HEK293 (cell line): ENCODE results near the gene EYA3.

Experiments
- CTCF ChIA-PET: fragments of 350-600 bp; formaldehyde crosslinking; extraction: SDS; loops from one replicate; lab custom pipeline; 2021; ENCODE audit warnings: antibody characterized with exemption; lab: Yijun Ruan, JAX
- POLR2A ChIA-PET: fragments of 300-600 bp; formaldehyde crosslinking; extraction: SDS; loops from one replicate; lab custom pipeline; 2020; ENCODE audit warnings: antibody characterized with exemption, inconsistent platforms; lab: Yijun Ruan, JAX
- H3K27ac ChIP-seq: fragments of 200-500 bp; sonication (Bioruptor generic); 2 replicates; pipeline ENCODE4 v1.5.1; 2014; ENCODE audit warnings: low read depth, low read length, control low read depth, inconsistent platforms; ENCODE audit errors: extremely low read depth
- H3K36me3 ChIP-seq, 2 experiments: fragments of 200-500 bp in 1 of 2; sonication (Bioruptor generic) in 1 of 2; 1 replicate in 1 of 2; 2 replicates in 1 of 2; pipeline ENCODE4 v1.5.1; 2014 to 2017; ENCODE audit warnings: inconsistent platforms in 2 of 2, low read length in 2 of 2; ENCODE audit not compliant: control insufficient read depth in 2 of 2, insufficient read depth in 1 of 2
- H3K4me1 ChIP-seq: fragments of 200-500 bp; sonication (Bioruptor generic); 2 replicates; pipeline ENCODE4 v1.5.1; 2014; ENCODE audit warnings: mild to moderate bottlenecking, low read length, inconsistent platforms; ENCODE audit not compliant: control insufficient read depth, insufficient read depth
- H3K4me3 ChIP-seq: 2 replicates; pipeline ENCODE4 v1.5.1; 2011; ENCODE audit warnings: low read depth, mild to moderate bottlenecking, control low read depth, low read length, moderate library complexity
- H3K9me3 ChIP-seq: fragments of 200-500 bp; sonication (Bioruptor generic); 2 replicates; pipeline ENCODE4 v1.5.1; 2014; ENCODE audit warnings: low read depth, low read length, inconsistent platforms; ENCODE audit not compliant: control insufficient read depth, insufficient read depth
- BCL11B ChIP-seq: fragments of 450-650 bp; formaldehyde crosslinking; IDR thresholded peaks from 2 replicates; pipeline ENCODE4 v1.5.1; 2016; ENCODE audit warnings: low read depth, missing biosample characterization, missing genetic modification characterization
- CTCF ChIP-seq: fragments of 450-650 bp; formaldehyde crosslinking; IDR thresholded peaks from 2 replicates; pipeline ENCODE4 v1.5.1; 2016; ENCODE audit warnings: missing biosample characterization, missing genetic modification characterization
- ELK4 ChIP-seq: IDR thresholded peaks from 2 replicates; pipeline ENCODE4 v1.6.1; 2011; ENCODE audit warnings: mild to moderate bottlenecking, low read depth, low read length, borderline replicate concordance
- HOXA7 ChIP-seq: sonication (generic); formaldehyde crosslinking; IDR thresholded peaks from 2 replicates; pipeline ENCODE4 v1.8.1; 2022; ENCODE audit warnings: missing genetic modification reagents, borderline replicate concordance
- HOXD13 ChIP-seq: sonication (generic); formaldehyde crosslinking; IDR thresholded peaks from 2 replicates; pipeline ENCODE4 v1.8.0; 2022; ENCODE audit warnings: missing genetic modification reagents, borderline replicate concordance
- PRDM1 ChIP-seq: fragments of 450-650 bp; formaldehyde crosslinking; IDR thresholded peaks from 2 replicates; pipeline ENCODE4; 2016; ENCODE audit warnings: missing biosample characterization, missing genetic modification characterization
- PRDM10 ChIP-seq: fragments of 450-650 bp; formaldehyde crosslinking; IDR thresholded peaks from 2 replicates; pipeline ENCODE4 v1.5.1; 2016; ENCODE audit warnings: missing biosample characterization, missing genetic modification characterization
- YY1 ChIP-seq: fragments of 450-650 bp; formaldehyde crosslinking; IDR thresholded peaks from 2 replicates; pipeline ENCODE4 v1.5.1; 2018; ENCODE audit warnings: missing biosample characterization, missing genetic modification characterization
- YY2 ChIP-seq: fragments of 450-650 bp; formaldehyde crosslinking; IDR thresholded peaks from 2 replicates; pipeline ENCODE4 v1.5.1; 2016; ENCODE audit warnings: missing biosample characterization, missing genetic modification characterization
- ZFP3 ChIP-seq: fragments of 450-650 bp; formaldehyde crosslinking; IDR thresholded peaks from 2 replicates; pipeline ENCODE4 v1.5.1; 2016; ENCODE audit warnings: low read depth, missing biosample characterization, missing genetic modification characterization
- ZNF146 ChIP-seq: fragments of 450-650 bp; formaldehyde crosslinking; IDR thresholded peaks from 2 replicates; pipeline ENCODE4 v1.5.1; 2016; ENCODE audit warnings: missing biosample characterization, missing genetic modification characterization
- ZNF157 ChIP-seq: fragments of 450-650 bp; formaldehyde crosslinking; IDR thresholded peaks from 2 replicates; pipeline ENCODE4 v1.5.1; 2016; ENCODE audit warnings: missing biosample characterization, missing genetic modification characterization
- ZNF202 ChIP-seq: fragments of 450-650 bp; formaldehyde crosslinking; IDR thresholded peaks from 2 replicates; pipeline ENCODE4 v1.5.1; 2016; ENCODE audit warnings: missing biosample characterization, missing genetic modification characterization, borderline replicate concordance
- ZNF221 ChIP-seq: fragments of 450-650 bp; formaldehyde crosslinking; IDR thresholded peaks from 2 replicates; pipeline ENCODE4 v1.5.1; 2017; ENCODE audit warnings: missing biosample characterization, missing genetic modification characterization, borderline replicate concordance
- ZNF266 ChIP-seq: fragments of 450-650 bp; formaldehyde crosslinking; IDR thresholded peaks from 2 replicates; pipeline ENCODE4 v1.5.1; 2016; ENCODE audit warnings: missing biosample characterization, missing genetic modification characterization, low read depth
- ZNF426 ChIP-seq: fragments of 450-650 bp; formaldehyde crosslinking; IDR thresholded peaks from 2 replicates; pipeline ENCODE4 v1.5.1; 2017; ENCODE audit warnings: missing biosample characterization, missing genetic modification characterization, mild to moderate bottlenecking, inconsistent platforms, moderate library complexity
- ZNF654 ChIP-seq: fragments of 450-650 bp; formaldehyde crosslinking; IDR thresholded peaks from 2 replicates; pipeline ENCODE4 v1.5.1; 2016; ENCODE audit warnings: low read depth, missing biosample characterization, missing genetic modification characterization
- ZNF777 ChIP-seq: fragments of 450-650 bp; formaldehyde crosslinking; IDR thresholded peaks from 2 replicates; pipeline ENCODE4 v1.5.1; 2017; ENCODE audit warnings: missing biosample characterization, missing genetic modification characterization, borderline replicate concordance
- ZSCAN18 ChIP-seq: fragments of 450-650 bp; formaldehyde crosslinking; IDR thresholded peaks from 2 replicates; pipeline ENCODE4 v1.5.1; 2016; ENCODE audit warnings: missing biosample characterization, missing genetic modification characterization
- ZSCAN30 ChIP-seq: fragments of 450-650 bp; IDR thresholded peaks from 2 replicates; pipeline ENCODE4 v1.5.1; 2018; ENCODE audit warnings: missing biosample characterization, mild to moderate bottlenecking, missing genetic modification characterization, moderate library complexity

Gene EYA3

GRCh38 chr1:28037206-28037605, 51.2 kb downstream of the EYA3 start:
- no peak overlapping the region for H3K27ac ChIP-seq
- ChIA-PET CTCF (interaction anchor here (0.6 to 1.0 kb wide), 3 partner anchors 54 to 99 kb away, joined by 3 to 4 read pairs (median 3); no protein-coding TSS in a partner anchor), POLR2A (no interaction called here)
- peaks cover 0 to 40% of the 10 kb centered on the region in 2 experiments for H3K36me3 ChIP-seq
- no peaks in the 10 kb centered on the region for H3K4me1 ChIP-seq
- H3K4me3 ChIP-seq = no peak overlapping the region
- H3K9me3 ChIP-seq = no peaks in the 10 kb centered on the region
- no peak for TF ChIP-seq YY1 (tag by site-specific recombination)
- TF ChIP-seq ZNF266 (tag by site-specific recombination) = no peak
- no peak for TF ChIP-seq HOXA7 (CRISPR knock-in tag)
- TF ChIP-seq ZNF221 = no peak
- no peak for TF ChIP-seq YY2 (tag by site-specific recombination)

GRCh38 chr1:28036431-28036830, 52.0 kb downstream of the EYA3 start:
- ChIA-PET CTCF (interaction anchor here (0.7 to 1.0 kb wide), 2 partner anchors 55 to 100 kb away, joined by 3 to 4 read pairs; no protein-coding TSS in a partner anchor), POLR2A (no interaction called here)
- Histone ChIP-seq H3K9me3 (no peaks in the 10 kb centered on the region), H3K27ac (no peak overlapping the region), H3K4me1 (no peaks in the 10 kb centered on the region), H3K36me3 (peaks cover 0 to 33% of the 10 kb centered on the region in 2 experiments), H3K4me3 (no peak overlapping the region)
- TF ChIP-seq ZSCAN30 (tag by site-specific recombination) (no peak), PRDM1 (tag by site-specific recombination) (0 out of 2 replicates have a peak, but pooled peaks have one; percentile 4), ZNF654 (0 out of 2 replicates have a peak, but pooled peaks have one; percentile 26), ELK4 (no peak), BCL11B (tag by site-specific recombination) (no peak), ZNF146 (tag by site-specific recombination) (no peak), CTCF (tag by site-specific recombination) (peak; percentile 28; the same call in 1 of the 2 replicates), ZFP3 (tag by site-specific recombination) (no peak)

- no peak for TF ChIP-seq ZNF202 (tag by site-specific recombination)
- TF ChIP-seq ZNF157 = no peak
- TF ChIP-seq PRDM10 (tag by site-specific recombination) = no peak
- TF ChIP-seq ZSCAN18 (tag by site-specific recombination) = no peak
- no peak for TF ChIP-seq ZNF777 (tag by site-specific recombination)
- no peak for TF ChIP-seq ZNF426
- TF ChIP-seq HOXD13 (CRISPR knock-in tag) = no peak
Measured at GRCh38 chr1:28035420-28035819, 53.0 kb downstream of the EYA3 start.

More at GRCh38 chr1:28035420-28035819, 53.0 kb downstream of the EYA3 start:
- Histone ChIP-seq H3K9me3 (no peaks in the 10 kb centered on the region), H3K4me1 (no peaks in the 10 kb centered on the region), H3K36me3 (peaks cover 0 to 28% of the 10 kb centered on the region in 2 experiments; a peak in 2 of 3 replicates), H3K27ac (no peak overlapping the region), H3K4me3 (no peak overlapping the region)
- POLR2A ChIA-PET = no interaction called here
- CTCF ChIA-PET = no interaction called here
